GM19043 (cell line): ENCODE results near the gene MAMDC2.

Experiments
- ATAC-seq: cut with Tn5 transposase; IDR thresholded peaks from one replicate; pipeline ENCODE4 v1.9.1; 2021; ENCODE audit warnings: low read depth; ENCODE audit not compliant: unreplicated experiment

The MAMDC2 gene

GRCh38 chr9:70100362-70100761, 56.7 kb downstream of the MAMDC2 start:
- no peak for ATAC-seq

GRCh38 chr9:70101265-70101664, 57.6 kb downstream of the MAMDC2 start:
- no peak for ATAC-seq

- ATAC-seq: no peak
Observed at GRCh38 chr9:70105147-70105546, 61.5 kb downstream of the MAMDC2 start.

GRCh38 chr9:70106571-70106970, 62.9 kb downstream of the MAMDC2 start:
- no peak for ATAC-seq

GRCh38 chr9:70107558-70107957, 63.9 kb downstream of the MAMDC2 start:
- ATAC-seq: no peak

- no peak for ATAC-seq
Observed at GRCh38 chr9:70108181-70108580, 64.5 kb downstream of the MAMDC2 start.

GRCh38 chr9:70110194-70111041, 66.8 kb downstream of the MAMDC2 start:
- peak; percentile 25 for ATAC-seq

- peak; percentile 81 for ATAC-seq
Observed at GRCh38 chr9:70111042-70111602, 67.5 kb downstream of the MAMDC2 start.

GRCh38 chr9:70111641-70112236, 68.1 kb downstream of the MAMDC2 start:
- no peak for ATAC-seq

- ATAC-seq: no peak
Observed at GRCh38 chr9:70112981-70113380, 69.3 kb downstream of the MAMDC2 start.

GRCh38 chr9:70113403-70114022, 69.9 kb downstream of the MAMDC2 start:
- ATAC-seq: no peak

- ATAC-seq: no peak
Observed at GRCh38 chr9:70114898-70115297, 71.2 kb downstream of the MAMDC2 start.

GRCh38 chr9:70117835-70118319, 74.2 kb downstream of the MAMDC2 start:
- no peak for ATAC-seq

- ATAC-seq: no peak
Observed at GRCh38 chr9:70119786-70120185, 76.1 kb downstream of the MAMDC2 start.

- ATAC-seq: no peak
Observed at GRCh38 chr9:70120834-70121510, 77.3 kb downstream of the MAMDC2 start.

GRCh38 chr9:70121818-70122436, 78.3 kb downstream of the MAMDC2 start:
- no peak for ATAC-seq

- ATAC-seq: no peak
Observed at GRCh38 chr9:70123695-70124094, 80.0 kb downstream of the MAMDC2 start.

GRCh38 chr9:70125621-70126263, 82.1 kb downstream of the MAMDC2 start:
- ATAC-seq: no peak

- ATAC-seq: no peak
Observed at GRCh38 chr9:70127036-70127435, 83.4 kb downstream of the MAMDC2 start.
